Esophagus mucosa (tissue), 1 donor: Measurements from ENCODE around the gene TEFM. TPM values are rescaled to one million over a fixed set of nuclear protein-coding genes. Genes with fewer than 3 reads are reported as not detected.
"Not testable (repeated sequence)": the region's sequence is repeated elsewhere in the genome, so short reads cannot be mapped to it uniquely, and the experiment has no call there.

Experiments
- ATAC-seq: fragments of 200-7000 bp; cut with Tn5 transposase; one replicate; pipeline ENCODE4 v1.9.1; 2020
- total RNA-seq: library from RNA; stranded (reverse); gene quantifications from one replicate; pipeline ENCODE4 v1.2.4, GENCODE V29; 2023
- donor health status: DM: yes; HTN: yes; CAD: no.

The TEFM gene
- total RNA-seq, 1 donor from 2014 or later = 8.4 TPM

GRCh38 chr17:30920683-30921543, 14.9 kb upstream of the TEFM start:
- ATAC-seq = peak; percentile 73

- ATAC-seq = peak; percentile 7
Measured at GRCh38 chr17:30920282-30920681, 14.2 kb upstream of the TEFM start.

- ATAC-seq = no peak
Measured at GRCh38 chr17:30917050-30917449, 11.0 kb upstream of the TEFM start.

- no peak for ATAC-seq
Measured at GRCh38 chr17:30915833-30916611, 10.0 kb upstream of the TEFM start.

GRCh38 chr17:30913955-30914354, 7.9 kb upstream of the TEFM start:
- ATAC-seq = no peak

- not testable (repeated sequence) for ATAC-seq
Measured at GRCh38 chr17:30910151-30910550, 4.1 kb upstream of the TEFM start.

- no peak for ATAC-seq
Measured at GRCh38 chr17:30908717-30909420, 2.8 kb upstream of the TEFM start.

GRCh38 chr17:30905742-30906100, 317 bp downstream of the TEFM start:
- peak; percentile 42 for ATAC-seq

- no peak for ATAC-seq
Measured at GRCh38 chr17:30897311-30897710, 8.7 kb downstream of the TEFM start.

GRCh38 chr17:30894236-30894635, 11.8 kb downstream of the TEFM start:
- no peak for ATAC-seq

- no peak for ATAC-seq
Measured at GRCh38 chr17:30886187-30886586, 19.9 kb downstream of the TEFM start.

- no peak for ATAC-seq
Measured at GRCh38 chr17:30869005-30869404, 37.0 kb downstream of the TEFM start.

- ATAC-seq = no peak
Measured at GRCh38 chr17:30864636-30865035, 41.4 kb downstream of the TEFM start.

- ATAC-seq = no peak
Measured at GRCh38 chr17:30858556-30859250, 47.3 kb downstream of the TEFM start.

- ATAC-seq = no peak
Measured at GRCh38 chr17:30854146-30854545, 51.9 kb downstream of the TEFM start.

Other genes with a start within 250 kb of the TEFM start
- 17.9 TPM for gene CRLF3, start 81.5 kb downstream of the TEFM start, total RNA-seq
- gene ATAD5, start 74.3 kb downstream of the TEFM start, total RNA-seq = 3.8 TPM
- 6.3 TPM for gene ADAP2, start 15.7 kb upstream of the TEFM start, total RNA-seq
- gene RNF135, start 64.8 kb upstream of the TEFM start, total RNA-seq = 23.7 TPM
- 21.6 TPM for gene NF1, start 188.7 kb upstream of the TEFM start, total RNA-seq